HG02852 (cell line): ENCODE results near the gene KLHL8.

ENCODE experiments used
- ATAC-seq: cut with Tn5 transposase; IDR thresholded peaks from one replicate; pipeline ENCODE4 v1.9.1; 2021; ENCODE audit warnings: mild to moderate bottlenecking, moderate library complexity; ENCODE audit not compliant: unreplicated experiment

KLHL8 gene

GRCh38 chr4:87220094-87220822 lies at the start of gene KLHL8:
Gene KLHL8 (minus strand): TSS chr4:87220618. CDS start chr4:87195539, 25,079 bp downstream.
- peak; percentile 81 for ATAC-seq

GRCh38 chr4:87270144-87270543 lies 49.7 kb upstream of the KLHL8 start:
- ATAC-seq, result no peak

- ATAC-seq, result no peak
Measured at GRCh38 chr4:87268411-87268810, 48.0 kb upstream of the KLHL8 start.

GRCh38 chr4:87266986-87267385 lies 46.6 kb upstream of the KLHL8 start:
- no peak for ATAC-seq

- no peak for ATAC-seq
Measured at GRCh38 chr4:87262886-87263285, 42.5 kb upstream of the KLHL8 start.

GRCh38 chr4:87260477-87260876 lies 40.1 kb upstream of the KLHL8 start:
- ATAC-seq, result no peak

GRCh38 chr4:87258677-87259076 lies 38.3 kb upstream of the KLHL8 start:
- no peak for ATAC-seq

- no peak for ATAC-seq
Measured at GRCh38 chr4:87257523-87257922, 37.1 kb upstream of the KLHL8 start.

GRCh38 chr4:87255755-87256154 lies 35.3 kb upstream of the KLHL8 start:
- ATAC-seq, result no peak

- no peak for ATAC-seq
Measured at GRCh38 chr4:87251106-87251505, 30.7 kb upstream of the KLHL8 start.

GRCh38 chr4:87250294-87250693 lies 29.9 kb upstream of the KLHL8 start:
- ATAC-seq, result no peak

- no peak for ATAC-seq
Measured at GRCh38 chr4:87249332-87250019, 29.1 kb upstream of the KLHL8 start.

GRCh38 chr4:87243426-87244053 lies 23.1 kb upstream of the KLHL8 start:
- ATAC-seq, result no peak

GRCh38 chr4:87241336-87241735 lies 20.9 kb upstream of the KLHL8 start:
- no peak for ATAC-seq

- no peak for ATAC-seq
Measured at GRCh38 chr4:87240341-87240740, 19.9 kb upstream of the KLHL8 start.

GRCh38 chr4:87239821-87240220 lies 19.4 kb upstream of the KLHL8 start:
- ATAC-seq, result no peak

GRCh38 chr4:87239194-87239593 lies 18.8 kb upstream of the KLHL8 start:
- ATAC-seq, result no peak

- no peak for ATAC-seq
Measured at GRCh38 chr4:87236861-87237260, 16.4 kb upstream of the KLHL8 start.

GRCh38 chr4:87235020-87235671 lies 14.7 kb upstream of the KLHL8 start:
- ATAC-seq, result no peak

- ATAC-seq, result no peak
Measured at GRCh38 chr4:87232216-87232615, 11.8 kb upstream of the KLHL8 start.

GRCh38 chr4:87230806-87231205 lies 10.4 kb upstream of the KLHL8 start:
- no peak for ATAC-seq

GRCh38 chr4:87229979-87230378 lies 9.6 kb upstream of the KLHL8 start:
- no peak for ATAC-seq
